HG03025 (cell line): Measurements from ENCODE around the gene MDFI.

ENCODE experiments used
- ATAC-seq: cut with Tn5 transposase; IDR thresholded peaks from one replicate; pipeline ENCODE4 v1.9.1; 2021; ENCODE audit warnings: mild to moderate bottlenecking, moderate library complexity; ENCODE audit not compliant: unreplicated experiment, low FRiP score

The MDFI gene

DNA sequence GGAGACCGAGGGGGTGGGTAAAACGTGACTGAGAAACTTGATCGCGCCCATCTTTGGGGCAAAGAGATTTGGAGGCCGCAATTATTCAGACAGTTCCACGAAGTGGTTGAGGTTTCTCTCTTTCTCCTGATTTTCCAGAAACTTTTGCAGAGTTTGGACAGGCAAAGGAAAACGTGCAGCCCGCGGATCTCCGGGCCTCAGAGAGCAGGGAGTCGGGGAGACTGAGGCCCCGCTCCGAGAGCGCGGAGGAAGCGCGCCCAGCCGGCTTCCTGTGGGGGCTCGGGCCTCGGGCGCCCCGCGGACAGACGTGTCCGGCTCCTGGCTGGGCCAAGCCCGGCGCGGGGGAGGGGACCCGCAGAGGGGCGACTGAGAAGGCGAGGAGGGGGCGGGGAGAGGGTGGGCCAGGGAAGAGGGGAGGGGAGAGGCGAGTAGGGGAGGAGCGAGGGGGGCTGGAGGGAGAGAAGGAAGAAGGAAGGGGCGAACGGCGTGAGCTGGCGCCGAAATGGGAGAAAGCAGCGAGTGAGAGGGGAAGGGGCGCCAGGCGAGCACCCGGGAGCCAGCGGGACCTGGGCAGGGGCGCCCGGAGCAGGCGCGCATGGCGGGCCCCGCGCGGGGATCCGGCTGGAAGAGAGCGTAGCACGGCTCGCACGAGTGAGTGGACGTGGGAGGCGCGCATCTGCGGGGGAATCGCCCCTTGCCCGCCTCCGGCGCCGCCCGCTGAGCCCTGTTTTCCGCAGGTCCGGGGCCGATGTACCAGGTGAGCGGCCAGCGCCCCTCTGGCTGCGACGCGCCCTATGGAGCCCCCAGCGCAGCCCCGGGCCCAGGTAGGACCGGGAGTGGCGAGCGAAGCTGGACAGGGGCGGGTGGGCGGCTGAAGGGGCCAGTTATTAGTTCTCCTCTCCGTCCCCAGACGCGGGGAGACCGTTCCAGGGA lies at the start of gene MDFI:
TSS of gene MDFI (plus strand) at position 467 of the 933 bp plus-strand sequence. CDS start at position 749, 282 bp downstream.
- no peak for ATAC-seq

DNA sequence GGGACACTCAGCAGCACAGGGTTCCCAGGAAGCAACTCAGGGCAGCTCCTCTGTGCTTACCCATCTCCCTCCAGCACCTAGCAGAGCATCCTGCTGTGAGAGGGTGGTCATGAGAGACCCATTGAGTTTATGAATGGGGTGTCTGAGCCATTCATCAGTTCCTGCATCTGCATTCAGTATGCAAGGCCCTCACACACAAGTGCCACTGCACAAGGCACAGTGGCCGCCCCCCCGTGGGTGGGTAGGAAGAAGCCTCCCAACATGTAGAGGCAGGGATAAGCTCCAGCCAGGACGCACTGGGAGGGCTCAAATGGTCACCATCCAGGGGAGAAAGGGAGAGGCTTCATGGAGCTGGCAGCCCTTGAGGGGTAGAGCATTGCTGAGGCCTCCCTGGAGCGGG lies 49.0 kb upstream of the MDFI start:
- ATAC-seq: no peak

DNA sequence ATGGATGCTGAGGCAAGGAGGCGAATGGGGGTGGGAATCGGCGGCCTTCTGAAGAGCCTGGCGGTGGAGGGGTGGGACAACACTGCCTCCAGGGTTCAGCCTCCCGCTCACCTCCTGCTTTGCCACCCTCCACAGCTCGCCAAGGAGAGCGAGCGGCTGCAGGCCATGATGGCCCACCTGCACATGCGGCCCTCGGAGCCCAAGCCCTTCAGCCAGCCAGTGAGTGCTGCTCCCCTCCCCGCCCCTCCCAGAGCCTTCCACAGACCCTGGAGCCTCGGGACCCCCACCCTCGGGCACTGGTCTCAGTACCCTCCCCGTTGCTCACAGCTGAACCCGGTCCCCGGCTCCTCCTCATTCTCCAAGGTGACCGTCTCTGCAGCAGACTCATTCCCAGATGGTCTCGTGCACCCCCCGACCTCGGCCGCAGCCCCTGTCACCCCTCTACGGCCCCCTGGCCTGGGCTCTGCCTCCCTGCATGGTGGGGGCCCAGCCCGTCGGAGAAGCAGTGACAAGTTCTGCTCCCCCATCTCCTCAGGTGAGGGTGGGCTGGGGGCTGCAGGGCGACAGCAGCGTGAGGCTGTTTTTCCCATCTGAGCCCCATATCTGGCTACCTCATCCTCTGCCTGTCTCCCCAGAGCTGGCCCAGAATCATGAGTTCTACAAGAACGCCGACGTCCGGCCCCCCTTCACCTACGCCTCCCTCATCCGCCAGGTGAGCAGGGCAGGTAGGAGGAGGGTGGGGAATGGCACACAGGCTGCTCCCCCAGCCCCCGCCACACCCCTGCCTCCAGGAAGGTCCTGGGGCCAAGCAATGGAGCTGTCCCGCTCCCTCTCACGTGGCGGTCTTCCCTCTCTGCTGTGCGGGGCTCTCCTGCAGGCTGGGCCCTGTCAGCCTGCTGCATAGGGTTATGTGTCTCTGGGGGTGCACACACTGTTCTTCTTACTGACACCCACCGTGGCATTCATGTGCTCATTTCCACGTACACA lies 48.3 kb upstream of the MDFI start:
- no peak for ATAC-seq

GRCh38 chr6:41591122-41591521 lies 47.1 kb upstream of the MDFI start:
- no peak for ATAC-seq

DNA sequence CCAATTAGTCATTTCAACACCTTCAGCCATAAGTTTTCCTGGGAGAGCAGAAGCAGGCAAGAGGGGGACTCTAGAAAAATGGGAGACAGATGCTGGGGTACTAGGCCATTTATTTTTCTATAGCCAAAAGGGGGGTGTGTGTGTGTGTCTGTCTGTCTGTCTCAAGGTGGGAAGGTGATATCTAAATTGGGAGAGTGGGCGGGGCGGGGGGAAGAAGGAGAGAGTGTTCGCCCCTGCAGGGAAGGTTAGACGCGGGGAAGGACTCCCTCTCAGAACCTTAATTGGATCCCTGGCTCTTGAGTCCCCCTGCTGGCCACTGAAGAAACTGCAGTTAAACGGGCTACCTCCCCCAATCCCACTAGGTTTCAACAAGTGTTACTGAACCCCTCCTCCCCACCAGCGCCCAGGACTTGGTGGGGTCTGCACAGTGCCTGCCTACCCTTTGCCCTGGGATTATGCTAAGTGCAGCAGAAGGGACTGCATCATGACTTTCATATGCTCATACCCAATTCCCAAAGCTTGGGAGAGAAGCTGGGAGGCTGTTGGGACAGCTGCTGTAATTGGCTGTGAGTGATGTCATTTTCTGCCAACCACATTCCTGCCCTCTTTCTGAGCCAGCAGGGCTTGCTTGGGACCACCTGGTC lies 46.3 kb upstream of the MDFI start:
- ATAC-seq: no peak

DNA sequence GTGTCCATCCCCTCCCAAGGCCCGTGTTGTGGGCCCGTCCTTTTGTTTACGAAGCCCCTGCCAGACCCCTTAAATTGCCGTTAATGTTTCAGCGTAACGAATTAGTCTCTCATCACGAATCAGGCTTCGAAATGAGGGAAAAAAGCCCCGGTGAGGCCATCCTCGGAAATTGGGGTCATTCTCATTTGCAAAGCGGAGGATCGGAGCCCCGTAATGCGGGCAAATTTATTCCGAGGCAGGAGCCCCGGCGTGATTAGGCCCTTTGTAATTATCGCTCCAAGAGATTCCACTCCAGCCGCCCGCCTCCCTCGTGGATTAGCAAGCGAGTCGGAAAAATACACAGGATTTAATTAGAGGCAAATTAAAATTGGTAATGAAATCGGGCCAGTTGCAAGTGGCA lies 44.9 kb upstream of the MDFI start:
- no peak for ATAC-seq

DNA sequence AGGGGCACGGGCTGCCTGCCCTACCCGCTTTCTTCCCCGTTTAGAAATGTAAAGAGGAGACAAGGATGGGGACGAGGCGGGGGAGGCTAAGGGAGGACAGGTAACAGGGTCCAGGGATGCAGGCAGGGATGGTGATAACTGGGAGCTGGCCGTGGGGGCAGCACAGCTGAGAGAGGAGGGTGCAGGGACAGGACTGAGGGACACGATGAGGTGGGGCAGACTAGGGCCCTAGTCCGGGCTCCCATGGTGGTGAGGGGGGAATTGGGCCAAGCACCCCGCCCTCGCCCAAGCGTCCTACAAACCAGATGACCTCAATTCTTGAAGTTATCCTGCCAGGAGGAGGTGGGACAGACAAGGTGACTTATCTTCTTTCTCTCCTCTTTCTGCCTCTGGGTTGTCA lies 44.4 kb upstream of the MDFI start:
- ATAC-seq: no peak

DNA sequence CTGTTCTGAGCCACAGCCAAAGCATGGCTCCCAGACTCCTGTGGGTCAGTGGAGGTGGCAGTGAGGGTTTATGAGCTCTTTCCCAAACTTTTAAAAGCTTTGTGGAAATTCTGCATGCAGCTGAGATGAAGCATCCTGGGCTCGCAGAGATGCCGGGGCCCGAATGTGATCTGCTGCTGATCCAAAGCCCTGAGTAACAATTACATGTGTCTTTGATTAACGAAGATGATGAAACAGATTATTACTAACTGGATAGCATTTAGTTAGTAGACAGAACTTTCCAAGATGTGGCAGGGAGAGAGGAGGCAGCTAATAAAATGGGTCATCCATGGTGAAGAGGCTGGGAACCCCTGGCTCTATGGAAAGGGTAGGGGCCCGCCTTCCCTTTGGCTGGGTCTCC lies 43.9 kb upstream of the MDFI start:
- ATAC-seq: no peak

DNA sequence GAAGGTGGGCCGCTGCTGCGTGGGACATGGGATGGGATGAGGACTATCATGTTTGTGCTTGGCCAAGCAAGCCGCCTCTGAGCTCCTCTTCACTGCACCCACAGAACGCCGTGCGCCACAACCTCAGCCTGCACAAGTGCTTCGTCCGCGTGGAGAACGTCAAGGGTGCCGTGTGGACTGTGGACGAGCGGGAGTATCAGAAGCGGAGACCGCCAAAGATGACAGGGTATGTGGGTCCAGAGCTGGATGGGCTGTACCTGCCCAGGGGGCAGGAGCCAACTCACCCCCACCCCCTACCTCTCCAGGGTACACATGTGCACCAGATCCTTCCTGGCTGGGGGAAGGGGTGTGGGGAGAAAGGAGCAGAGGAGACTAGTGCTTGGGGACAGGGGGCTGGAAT lies 43.5 kb upstream of the MDFI start:
- ATAC-seq: no peak

DNA sequence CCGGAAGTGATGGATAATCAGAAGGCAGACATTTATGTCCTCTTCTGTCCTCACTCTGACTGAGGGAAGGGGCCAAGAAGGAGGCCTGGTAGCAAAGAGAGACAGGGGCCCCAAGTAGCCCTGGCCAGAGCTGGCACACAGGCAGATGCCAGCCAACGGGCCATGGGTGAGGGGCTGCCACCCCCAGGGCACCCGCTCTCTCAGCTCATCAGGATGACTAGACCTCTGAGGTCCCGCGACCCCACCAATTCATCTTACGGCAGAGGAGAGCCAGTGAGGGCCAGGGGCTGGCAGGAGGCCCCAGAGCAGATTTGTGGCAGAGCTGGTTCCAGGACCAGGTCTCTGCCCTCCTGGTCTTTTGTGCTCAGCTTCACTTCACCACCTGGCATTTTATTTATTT lies 43.1 kb upstream of the MDFI start:
- ATAC-seq: no peak

GRCh38 chr6:41596096-41596685 lies 42.1 kb upstream of the MDFI start:
- no peak for ATAC-seq

GRCh38 chr6:41596807-41597206 lies 41.5 kb upstream of the MDFI start:
- no peak for ATAC-seq

DNA sequence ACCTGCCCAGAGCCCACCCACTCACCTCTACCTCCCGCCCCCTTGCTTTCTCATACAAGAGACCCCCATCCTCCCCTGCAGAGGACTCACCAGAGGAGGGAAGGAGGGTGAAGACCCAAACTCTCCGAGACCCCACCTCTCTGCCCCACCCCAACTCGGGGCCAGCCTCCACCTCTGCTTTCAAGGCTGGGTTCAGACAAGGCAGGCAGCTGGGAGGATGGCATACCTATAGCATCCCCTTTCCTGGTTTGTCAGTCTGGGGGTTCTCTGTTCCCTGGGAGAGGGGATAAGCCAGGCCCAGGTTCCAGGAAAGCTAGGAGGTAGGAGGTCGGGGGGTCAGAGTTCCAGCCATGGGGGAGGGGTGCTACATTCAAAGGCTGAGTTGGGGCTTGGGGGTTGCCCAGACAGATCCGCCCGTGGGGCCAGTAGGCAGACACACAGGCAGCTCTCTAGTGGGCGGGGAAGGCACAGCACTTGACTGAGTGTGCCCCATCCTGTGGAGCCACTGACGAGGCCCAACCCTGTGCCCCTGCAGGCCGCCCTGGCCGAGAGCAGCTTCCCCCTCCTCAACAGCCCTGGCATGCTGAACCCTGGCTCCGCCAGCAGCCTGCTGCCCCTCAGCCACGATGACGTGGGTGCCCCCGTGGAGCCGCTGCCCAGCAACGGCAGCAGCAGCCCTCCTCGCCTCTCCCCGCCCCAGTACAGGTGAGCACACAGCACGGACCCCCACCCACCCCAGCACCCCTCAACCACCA lies 40.8 kb upstream of the MDFI start:
- no peak for ATAC-seq

DNA sequence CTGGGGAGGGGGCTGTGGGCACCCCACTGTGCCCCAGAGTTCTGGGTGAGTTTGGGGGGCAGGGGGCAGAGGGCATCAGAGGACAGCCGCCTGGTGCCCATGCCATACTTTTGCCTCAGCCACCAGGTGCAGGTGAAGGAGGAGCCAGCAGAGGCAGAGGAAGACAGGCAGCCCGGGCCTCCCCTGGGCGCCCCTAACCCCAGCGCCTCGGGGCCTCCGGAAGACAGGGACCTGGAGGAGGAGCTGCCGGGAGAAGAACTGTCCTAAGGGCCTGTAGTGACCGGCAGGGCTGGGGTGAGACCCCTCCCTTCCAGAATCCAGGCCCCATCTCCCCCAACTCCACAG lies 39.6 kb upstream of the MDFI start:
- ATAC-seq: no peak

GRCh38 chr6:41599015-41599851 lies 39.0 kb upstream of the MDFI start:
- ATAC-seq: no peak

GRCh38 chr6:41599852-41600445 lies 38.3 kb upstream of the MDFI start:
- ATAC-seq: no peak

GRCh38 chr6:41600499-41601247 lies 37.6 kb upstream of the MDFI start:
- ATAC-seq: no peak

DNA sequence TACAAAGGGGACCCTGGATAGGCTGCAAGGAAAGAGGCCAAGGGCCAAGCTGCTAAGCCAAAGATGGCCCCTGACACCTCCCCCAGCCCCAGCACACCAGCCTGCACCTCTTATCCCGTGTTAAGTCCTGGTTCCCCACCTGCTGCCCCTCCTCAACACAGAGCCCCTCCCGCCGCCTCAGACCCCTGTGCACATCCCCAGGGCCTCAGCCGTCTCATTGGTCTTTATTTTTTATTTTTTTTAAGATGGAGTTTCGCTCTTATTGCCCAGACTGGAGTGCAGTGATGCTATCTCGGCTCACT lies 37.1 kb upstream of the MDFI start:
- no peak for ATAC-seq
